Adipose tissue (tissue), 3 donors: ENCODE results near the gene CASTOR1. TPM values are rescaled to one million over a fixed set of nuclear protein-coding genes. Genes with fewer than 3 reads are reported as not detected.

Experiments used
- H3K27ac ChIP-seq: one replicate; pipeline ENCODE4 v1.5.1; 2013; ENCODE audit warnings: low read depth, low read length
- WGBS, 3 donors: extraction: QIAGEN DNeasy Blood & Tissue Kit; methylation state at CpG; one replicate each; pipeline ENCODE4 v1.1.7; 2013; 5-methylcytosine and 5-hydroxymethylcytosine counted together
- polyA plus RNA-seq, 3 donors: library from polyadenylated mRNA; stranded (reverse); fragments of 200-250 nt; gene quantifications; one replicate each; pipeline ENCODE4 v1.2.3, GENCODE V29; 2013
- donor health status: healthy with polysubstance abuse.
- donor health status: Bipolar disorder and iron deficiency.
- donor health status: healthy.

The CASTOR1 gene
- polyA plus RNA-seq, 3 donors: 8.7 to 27.3 (median 19.3) TPM

GRCh38 chr22:30289980-30290313 is 642 bp upstream of the CASTOR1 start:
- WGBS, 3 donors: 15 to 21% (median 17%) methylated on average over 12 of the region's 12 CpGs
- peak overlapping the region; percentile 71 for H3K27ac ChIP-seq

GRCh38 chr22:30288419-30289140 is 725 bp downstream of the CASTOR1 start:
- 10 to 13% (median 12%) methylated on average over 27 of the region's 27 CpGs for WGBS, 3 donors

GRCh38 chr22:30287648-30288418 is 1.5 kb downstream of the CASTOR1 start:
- 9 to 13% (median 10%) methylated on average over 5 of the region's 5 CpGs for WGBS, 3 donors
- H3K27ac ChIP-seq: no peak overlapping the region

More at GRCh38 chr22:30288419-30289140, 725 bp downstream of the CASTOR1 start:
- no peak overlapping the region for H3K27ac ChIP-seq

- H3K27ac ChIP-seq: no peak overlapping the region
- WGBS, 3 donors: 62 to 65% (median 64%) methylated on average over 31 of the region's 31 CpGs
Observed at GRCh38 chr22:30286813-30287647, 2.3 kb downstream of the CASTOR1 start.

GRCh38 chr22:30286331-30286730 is 3.0 kb downstream of the CASTOR1 start:
- 77 to 85% (median 82%) methylated on average over 5 of the region's 5 CpGs for WGBS, 3 donors

GRCh38 chr22:30285846-30286200 is 3.5 kb downstream of the CASTOR1 start:
- WGBS, 3 donors: 85 to 92% (median 91%) methylated on average over 8 of the region's 8 CpGs

More at GRCh38 chr22:30286331-30286730, 3.0 kb downstream of the CASTOR1 start:
- H3K27ac ChIP-seq: no peak overlapping the region

GRCh38 chr22:30285176-30285845 is 4.0 kb downstream of the CASTOR1 start:
- H3K27ac ChIP-seq: no peak overlapping the region
- 88 to 94% (median 91%) methylated on average over 26 to 27 of the region's 27 CpGs for WGBS, 3 donors

More at GRCh38 chr22:30285846-30286200, 3.5 kb downstream of the CASTOR1 start:
- no peak overlapping the region for H3K27ac ChIP-seq

GRCh38 chr22:30284666-30285065 is 4.6 kb downstream of the CASTOR1 start:
- 82 to 94% (median 83%) methylated on average over 4 of the region's 4 CpGs for WGBS, 3 donors
- H3K27ac ChIP-seq: no peak overlapping the region

- 80 to 91% (median 87%) methylated on average over 9 of the region's 9 CpGs for WGBS, 3 donors
- no peak overlapping the region for H3K27ac ChIP-seq
Observed at GRCh38 chr22:30284172-30284571, 5.1 kb downstream of the CASTOR1 start.

GRCh38 chr22:30283342-30283741 is 6.0 kb downstream of the CASTOR1 start:
- H3K27ac ChIP-seq: no peak overlapping the region
- 80 to 94% (median 82%) methylated on average over 4 of the region's 4 CpGs for WGBS, 3 donors

GRCh38 chr22:30282616-30283046 is 6.7 kb downstream of the CASTOR1 start:
- 38 to 71% (median 54%) methylated on average over 7 of the region's 7 CpGs for WGBS, 3 donors

GRCh38 chr22:30280505-30280904 is 8.8 kb downstream of the CASTOR1 start:
- no peak overlapping the region for H3K27ac ChIP-seq
- 75 to 87% (median 83%) methylated on average over 8 of the region's 8 CpGs for WGBS, 3 donors

More at GRCh38 chr22:30282616-30283046, 6.7 kb downstream of the CASTOR1 start:
- H3K27ac ChIP-seq: no peak overlapping the region

GRCh38 chr22:30279932-30280331 is 9.4 kb downstream of the CASTOR1 start:
- 82 to 92% (median 86%) methylated on average over 5 of the region's 5 CpGs for WGBS, 3 donors
- H3K27ac ChIP-seq: no peak overlapping the region

- H3K27ac ChIP-seq: no peak overlapping the region
- WGBS, 3 donors: 41 to 75% (median 49%) methylated on average over 16 of the region's 16 CpGs
Observed at GRCh38 chr22:30279046-30279788, 10.1 kb downstream of the CASTOR1 start.

- WGBS, 3 donors: 37 to 71% (median 38%) methylated on average over 13 to 14 of the region's 14 CpGs
- no peak overlapping the region for H3K27ac ChIP-seq
Observed at GRCh38 chr22:30277547-30278344, 11.6 kb downstream of the CASTOR1 start.

- WGBS, 3 donors: 58 to 70% (median 63%) methylated on average over 8 of the region's 8 CpGs
- H3K27ac ChIP-seq: no peak overlapping the region
Observed at GRCh38 chr22:30276039-30276438, 13.3 kb downstream of the CASTOR1 start.

- no peak overlapping the region for H3K27ac ChIP-seq
- WGBS, 3 donors: 61 to 66% (median 65%) methylated on average over 8 of the region's 8 CpGs
Observed at GRCh38 chr22:30275625-30276024, 13.7 kb downstream of the CASTOR1 start.
